HK-2 (cell line): ENCODE results near the gene B4GALT4.
"Not testable (repeated sequence)": the region's sequence is repeated elsewhere in the genome, so short reads cannot be mapped to it uniquely, and the experiment has no call there.

Experiments
- DNase-seq: peaks from one replicate; pipeline ENCODE4 v3.0.0-alpha.2; 2018; ENCODE audit not compliant: unreplicated experiment

B4GALT4 gene

GRCh38 chr3:119240591-119241434 is at the start of gene B4GALT4:
Gene B4GALT4 (minus strand): TSS chr3:119240878. CDS start chr3:119230099, 10,779 bp downstream.
- DNase-seq = peak; percentile 89

- DNase-seq = no peak
These were observed 48.7 kb upstream of the B4GALT4 start for GRCh38 chr3:119289404-119289770.

- DNase-seq = no peak
These were observed 48.2 kb upstream of the B4GALT4 start for GRCh38 chr3:119288669-119289403.

GRCh38 chr3:119279584-119280243 is 39.0 kb upstream of the B4GALT4 start:
- DNase-seq = no peak

GRCh38 chr3:119279101-119279554 is 38.5 kb upstream of the B4GALT4 start:
- no peak for DNase-seq

- no peak for DNase-seq
These were observed 36.0 kb upstream of the B4GALT4 start for GRCh38 chr3:119276680-119277079.

GRCh38 chr3:119270212-119270611 is 29.5 kb upstream of the B4GALT4 start:
- DNase-seq = not testable (repeated sequence)

- no peak for DNase-seq
These were observed 20.4 kb upstream of the B4GALT4 start for GRCh38 chr3:119261055-119261454.

GRCh38 chr3:119259821-119260220 is 19.1 kb upstream of the B4GALT4 start:
- no peak for DNase-seq

GRCh38 chr3:119258915-119259314 is 18.2 kb upstream of the B4GALT4 start:
- DNase-seq = no peak

- DNase-seq = no peak
These were observed 17.2 kb upstream of the B4GALT4 start for GRCh38 chr3:119257654-119258410.

GRCh38 chr3:119257111-119257510 is 16.4 kb upstream of the B4GALT4 start:
- no peak for DNase-seq

GRCh38 chr3:119255214-119255613 is 14.5 kb upstream of the B4GALT4 start:
- no peak for DNase-seq

- no peak for DNase-seq
These were observed 5.1 kb upstream of the B4GALT4 start for GRCh38 chr3:119245778-119246177.

- no peak for DNase-seq
These were observed 3.0 kb upstream of the B4GALT4 start for GRCh38 chr3:119243712-119244111.

- not testable (repeated sequence) for DNase-seq
These were observed 2.4 kb upstream of the B4GALT4 start for GRCh38 chr3:119243058-119243529.

GRCh38 chr3:119242387-119243057 is 1.8 kb upstream of the B4GALT4 start:
- not testable (repeated sequence) for DNase-seq

GRCh38 chr3:119240101-119240590 is 532 bp downstream of the B4GALT4 start:
- no peak for DNase-seq

GRCh38 chr3:119239206-119239820 is 1.4 kb downstream of the B4GALT4 start:
- no peak for DNase-seq

GRCh38 chr3:119238363-119238762 is 2.3 kb downstream of the B4GALT4 start:
- no peak for DNase-seq
